Endothelial cell of umbilical vein (primary cell): Measurements from ENCODE around the gene CCL7. TPM values are rescaled to one million over a fixed set of nuclear protein-coding genes. Genes with fewer than 3 reads are reported as not detected.

Experiments
- BruUV-seq: library from RNA; stranded (reverse); fragments of 400-500 nt; replicated peaks from 2 replicates; lab custom pipeline; 2021; lab: Mats Ljungman, UMichigan
- CTCF ChIA-PET: fragments of 300-600, 350-600 bp; sonication (Branson Sonifier 250); formaldehyde crosslinking; loops from one replicate; lab custom pipeline; 2021; ENCODE audit warnings: antibody characterized with exemption, inconsistent platforms; lab: Charles Lee
- POLR2A ChIA-PET: fragments of 300-600, 350-600 bp; sonication (Branson Sonifier 250); formaldehyde crosslinking; loops from one replicate; lab custom pipeline; 2021; ENCODE audit warnings: antibody characterized with exemption, inconsistent platforms; lab: Charles Lee
- DNase-seq: peaks from one replicate; pipeline ENCODE4 v3.0.0-alpha.2; 2011; ENCODE audit warnings: low read depth, low spot score
- FAIRE-seq: peaks from 2 replicates; lab custom pipeline; 2011; peaks lifted over from hg19 to GRCh38; lab: Jason Lieb, UNC
- H2AFZ ChIP-seq: 2 replicates; pipeline ENCODE4 v1.6.0; 2012; ENCODE audit warnings: low read depth, low read length, control low read depth, inconsistent platforms
- H3K27ac ChIP-seq: 2 replicates; pipeline ENCODE4 v1.5.1; 2011; ENCODE audit warnings: low read depth, mild to moderate bottlenecking, control low read depth, low read length, moderate library complexity; ENCODE audit not compliant: insufficient read depth
- H3K27me3 ChIP-seq, 2 experiments: 2 replicates each; pipeline versions ENCODE4 v1.6.0 to v1.6.1; 2011; ENCODE audit warnings: low read length in 2 of 2, mixed read lengths in 1 of 2; ENCODE audit not compliant: control insufficient read depth in 2 of 2, insufficient read depth in 2 of 2
- H3K36me3 ChIP-seq, 2 experiments: 2 replicates in 1 of 2; 3 replicates in 1 of 2; pipeline ENCODE4 v1.5.1; 2011; ENCODE audit warnings: low read length in 2 of 2, mild to moderate bottlenecking in 1 of 2, moderate library complexity in 1 of 2; ENCODE audit not compliant: control insufficient read depth in 2 of 2, insufficient read depth in 2 of 2; ENCODE audit errors: extremely low read depth in 1 of 2
- H3K4me1 ChIP-seq: 3 replicates; pipeline ENCODE4 v1.5.1; 2011; ENCODE audit warnings: mild to moderate bottlenecking, low read length; ENCODE audit not compliant: control insufficient read depth, insufficient read depth; ENCODE audit errors: extremely low read depth
- H3K4me2 ChIP-seq: 2 replicates; pipeline ENCODE4 v1.6.1; 2011; ENCODE audit warnings: low read length, control low read depth, mixed read lengths; ENCODE audit not compliant: insufficient read depth
- H3K4me3 ChIP-seq, 3 experiments: fragments of 200-600 bp in 1 of 3; sonication (generic), shearing (Covaris generic) in 1 of 3; replicated peaks in 1 of 3; 2 replicates each; pipeline ENCODE4 v1.5.1; 2011 to 2016; ENCODE audit warnings: control low read depth in 3 of 3, low read length in 3 of 3, mild to moderate bottlenecking in 2 of 3, inconsistent platforms in 1 of 3, low read depth in 1 of 3, moderate library complexity in 1 of 3; ENCODE audit not compliant: insufficient read depth in 1 of 3
- H3K79me2 ChIP-seq: 2 replicates; pipeline ENCODE4 v1.6.0; 2012; ENCODE audit warnings: low read length, inconsistent platforms; ENCODE audit not compliant: control insufficient read depth, insufficient read depth
- H3K9ac ChIP-seq: replicated peaks from 2 replicates; pipeline ENCODE3; 2011; ENCODE audit warnings: low read length, control low read depth; ENCODE audit not compliant: insufficient read depth; ENCODE audit errors: extremely low read depth
- H3K9me1 ChIP-seq: replicated peaks from 3 replicates; pipeline ENCODE4 v1.6.0; 2011; ENCODE audit warnings: mild to moderate bottlenecking, low read length; ENCODE audit not compliant: control insufficient read depth, insufficient read depth; ENCODE audit errors: extremely low read depth
- H3K9me3 ChIP-seq: replicated peaks from 2 replicates; pipeline ENCODE4 v1.5.1; 2012; ENCODE audit warnings: low read length, inconsistent platforms; ENCODE audit not compliant: control insufficient read depth, insufficient read depth
- H4K20me1 ChIP-seq: replicated peaks from 2 replicates; pipeline ENCODE3; 2011; ENCODE audit warnings: mild to moderate bottlenecking, low read length; ENCODE audit not compliant: control insufficient read depth, insufficient read depth; ENCODE audit errors: extremely low read depth
- CTCF ChIP-seq, 2 donors: IDR thresholded peaks; 1 replicate in 1 of 2; 2 replicates in 1 of 2; pipeline ENCODE4 v1.5.1; 2011; ENCODE audit warnings: low read length in 2 of 2, mild to moderate bottlenecking in 2 of 2, moderate library complexity in 2 of 2, control low read depth in 1 of 2, inconsistent platforms in 1 of 2, low read depth in 1 of 2; ENCODE audit not compliant: insufficient read depth in 1 of 2; ENCODE audit errors: extremely low read depth in 1 of 2
- EZH2 ChIP-seq: IDR thresholded peaks from 2 replicates; pipeline ENCODE4 v1.6.1; 2012; ENCODE audit warnings: borderline replicate concordance, low read depth, mild to moderate bottlenecking, moderate library complexity, low read length, inconsistent platforms; ENCODE audit not compliant: severe bottlenecking
- GATA2 ChIP-seq: IDR thresholded peaks from 2 replicates; pipeline ENCODE4 v1.7.0; 2011; ENCODE audit warnings: low read depth, mild to moderate bottlenecking, moderate library complexity, mixed read lengths, low read length; ENCODE audit not compliant: insufficient read length, insufficient read depth
- JUN ChIP-seq: IDR thresholded peaks from 2 replicates; pipeline ENCODE4 v1.6.1; 2011; ENCODE audit warnings: borderline replicate concordance, low read depth; ENCODE audit not compliant: insufficient read length, insufficient read depth
- MYC ChIP-seq: IDR thresholded peaks from one replicate; pipeline ENCODE4 v1.6.1; 2011; ENCODE audit warnings: mild to moderate bottlenecking, low read depth, low read length
- POLR2A ChIP-seq: IDR thresholded peaks from 2 replicates; pipeline ENCODE4 v1.6.1; 2012; ENCODE audit warnings: low read depth, mild to moderate bottlenecking, control low read depth, low read length
- POLR2AphosphoS5 ChIP-seq: IDR thresholded peaks from 2 replicates; pipeline ENCODE4 v1.6.1; 2012; ENCODE audit warnings: low read depth, mild to moderate bottlenecking, control low read depth, low read length, moderate library complexity; ENCODE audit not compliant: insufficient read depth
- dilution Hi-C: fragments of 300-500 bp; cut with MboI; formaldehyde crosslinking; loops from one replicate; pipeline ENCODE4 v1.15.0; 2019; ENCODE audit warnings: low sequenced_read_pairs; ENCODE audit not compliant: extremely low pct_ligation_motif_present
- intact Hi-C: fragments of 100-400 bp; cut with micrococcal nuclease; formaldehyde crosslinking; loops from one replicate; pipeline ENCODE4 v1.10.0; 2022
- polyA plus RNA-seq, 4 experiments: library from polyadenylated mRNA; depleted of rRNA in 3 of 4; stranded (reverse) in 3 of 4; unstranded in 1 of 4; fragments of >200 nt; gene quantifications; 2 replicates each; pipeline versions ENCODE4 v1.2.1 to v1.2.3, GENCODE V29; 2011 to 2012; ENCODE audit warnings: missing spikeins in 1 of 4
- total RNA-seq: library from RNA; stranded (reverse); gene quantifications from 2 replicates; pipeline ENCODE4 v1.2.3, GENCODE V29; 2021

CCL7 gene
- total and polyA plus RNA-seq, 2 donors (not counting 3 experiments of a cell fraction or from before 2014, with no cell fraction given) = 0.25 TPM; not detected in 1

DNA sequence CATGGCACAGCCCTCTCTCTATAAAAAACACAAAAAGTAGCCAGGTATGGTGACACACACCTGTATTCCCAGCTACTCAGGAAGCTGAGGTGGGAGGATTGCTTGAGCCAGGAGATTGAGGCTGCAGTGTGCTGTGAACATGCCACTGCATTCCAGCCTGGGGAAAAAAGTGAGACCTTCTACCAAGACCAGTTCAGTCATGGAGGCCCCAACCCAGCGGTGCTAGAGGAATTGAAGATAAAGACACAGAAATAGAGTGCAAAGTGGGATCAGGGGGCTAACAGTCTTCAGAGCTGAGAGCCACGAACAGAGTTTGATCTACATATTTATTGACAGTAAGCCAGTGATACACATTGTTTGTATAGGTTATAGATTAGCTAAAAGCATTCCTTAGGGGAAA is 33.6 kb downstream of the CCL7 start:
- ChIA-PET CTCF (interaction anchor here (5.4 to 11.1 kb wide), 2 partner anchors 58 to 103 kb away, joined by 60 to 179 read pairs; partner anchors contain the start of gene CCL1), POLR2A (no interaction called here)
- H3K4me3 ChIP-seq = no peak overlapping the region
- no peaks in the 10 kb centered on the region for H3K36me3 ChIP-seq
- H4K20me1 ChIP-seq = no peaks in the 10 kb centered on the region
- FAIRE-seq (no peak), DNase-seq (no peak)
- peaks cover 7% of the 10 kb centered on the region for H3K4me1 ChIP-seq
- BruUV-seq = no TSS peak
- dilution Hi-C loops (loop anchor here (25.0 kb wide), 1 partner anchor 91 kb away; no protein-coding TSS in a partner anchor), intact Hi-C loops (no loop called here)
- no peak overlapping the region for H3K27ac ChIP-seq
- no peak overlapping the region for H2AFZ ChIP-seq
- no peak overlapping the region for H3K4me2 ChIP-seq
- TF ChIP-seq POLR2A = no peak
- TF ChIP-seq GATA2 = no peak
- no peak for TF ChIP-seq EZH2
- TF ChIP-seq MYC = no peak
- TF ChIP-seq JUN = no peak
- no peak for TF ChIP-seq CTCF (IDR thresholded peaks at IDR 0.05; ENCODE audit: extremely low read depth in 1 of 2, insufficient read depth in 1 of 2, low read depth in 1 of 2, low read length in 2 of 2)
- no peak for TF ChIP-seq POLR2AphosphoS5
- H3K9ac ChIP-seq = no peak overlapping the region
- no peaks in the 10 kb centered on the region for H3K9me3 ChIP-seq
- peaks cover 9% of the 10 kb centered on the region in 2 experiments for H3K27me3 ChIP-seq
- no peaks in the 10 kb centered on the region for H3K79me2 ChIP-seq
- H3K9me1 ChIP-seq = no peaks in the 10 kb centered on the region
